HG03442 (cell line): Measurements from ENCODE around the gene MOV10L1.

Experiments used
- ATAC-seq: cut with Tn5 transposase; IDR thresholded peaks from one replicate; pipeline ENCODE4 v1.9.1; 2021; ENCODE audit warnings: mild to moderate bottlenecking, moderate library complexity; ENCODE audit not compliant: unreplicated experiment

MOV10L1 gene

GRCh38 chr22:50089682-50090411, at the start of gene MOV10L1:
Gene MOV10L1, plus strand, starts transcription at chr22:50090006. Its CDS starts 83 bp downstream, at chr22:50090089.
- ATAC-seq: no peak

GRCh38 chr22:50040717-50041116, 49.1 kb upstream of the MOV10L1 start:
- ATAC-seq: no peak

GRCh38 chr22:50041361-50042065, 48.3 kb upstream of the MOV10L1 start:
- ATAC-seq: no peak

- no peak for ATAC-seq
Measured at GRCh38 chr22:50044485-50045118, 45.2 kb upstream of the MOV10L1 start.

GRCh38 chr22:50045211-50046018, 44.4 kb upstream of the MOV10L1 start:
- ATAC-seq: no peak

GRCh38 chr22:50046019-50046415, 43.8 kb upstream of the MOV10L1 start:
- ATAC-seq: no peak

- no peak for ATAC-seq
Measured at GRCh38 chr22:50046481-50047245, 43.1 kb upstream of the MOV10L1 start.

GRCh38 chr22:50047346-50047745, 42.5 kb upstream of the MOV10L1 start:
- ATAC-seq: no peak

- ATAC-seq: no peak
Measured at GRCh38 chr22:50048061-50048765, 41.6 kb upstream of the MOV10L1 start.

- no peak for ATAC-seq
Measured at GRCh38 chr22:50048836-50049235, 41.0 kb upstream of the MOV10L1 start.

- ATAC-seq: no peak
Measured at GRCh38 chr22:50049299-50050195, 40.3 kb upstream of the MOV10L1 start.

GRCh38 chr22:50051930-50052329, 37.9 kb upstream of the MOV10L1 start:
- ATAC-seq: no peak

GRCh38 chr22:50053861-50054260, 35.9 kb upstream of the MOV10L1 start:
- no peak for ATAC-seq

- no peak for ATAC-seq
Measured at GRCh38 chr22:50056214-50056972, 33.4 kb upstream of the MOV10L1 start.

GRCh38 chr22:50057278-50058060, 32.3 kb upstream of the MOV10L1 start:
- no peak for ATAC-seq

GRCh38 chr22:50058061-50058905, 31.5 kb upstream of the MOV10L1 start, which contains the start of gene TTLL8:
Gene TTLL8, minus strand, starts transcription at chr22:50058298.
- ATAC-seq: no peak
